SH-SY5Y (cell line): ENCODE measurements around the gene NFIA.

Experiments
- GATA2 ChIP-seq: IDR thresholded peaks from 2 replicates; pipeline ENCODE4 v1.6.1; 2011; ENCODE audit warnings: mild to moderate bottlenecking, low read depth, low read length
- GATA3 ChIP-seq: IDR thresholded peaks from 2 replicates; pipeline ENCODE4 v1.6.1; 2011; ENCODE audit warnings: low read depth, mild to moderate bottlenecking, low read length, moderate library complexity

DNA sequence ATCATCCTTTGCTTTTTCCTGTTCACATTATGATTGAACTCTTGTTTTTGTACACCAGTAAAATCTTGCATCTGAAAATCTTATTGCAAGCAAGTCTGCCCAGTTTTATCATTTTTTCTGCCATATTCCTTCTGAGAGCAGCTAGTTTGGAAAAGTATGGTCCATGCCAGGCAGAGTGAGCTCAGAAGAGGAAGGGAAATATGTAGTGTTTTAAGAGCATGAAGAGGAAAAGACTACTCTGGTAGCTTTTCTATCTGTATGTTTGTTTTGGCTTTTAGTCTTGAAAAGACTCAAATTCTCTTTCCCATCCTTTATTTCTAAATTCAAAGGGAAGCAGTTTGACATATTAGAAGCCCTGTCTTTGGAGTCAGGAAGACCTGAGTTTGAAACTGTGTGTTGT, 125.8 kb downstream of the NFIA start:
- TF ChIP-seq GATA3 = no peak
- TF ChIP-seq GATA2 = no peak
